HG03103 (cell line): ENCODE results near the gene NTPCR.

Experiments used
- ATAC-seq: cut with Tn5 transposase; IDR thresholded peaks from one replicate; pipeline ENCODE4 v1.9.1; 2021; ENCODE audit warnings: low read depth; ENCODE audit not compliant: unreplicated experiment

NTPCR gene

GRCh38 chr1:232956081-232956480, 5.7 kb downstream of the NTPCR start:
- no peak for ATAC-seq

GRCh38 chr1:232958067-232958466, 7.7 kb downstream of the NTPCR start:
- no peak for ATAC-seq

- no peak for ATAC-seq
Measured at GRCh38 chr1:232962761-232963745, 12.6 kb downstream of the NTPCR start.

GRCh38 chr1:232964601-232965000, 14.2 kb downstream of the NTPCR start:
- ATAC-seq: no peak

- ATAC-seq: no peak
Measured at GRCh38 chr1:232965124-232965911, 14.9 kb downstream of the NTPCR start.

- ATAC-seq: no peak
Measured at GRCh38 chr1:232965912-232966217, 15.5 kb downstream of the NTPCR start.

GRCh38 chr1:232966663-232967062, 16.3 kb downstream of the NTPCR start:
- ATAC-seq: no peak

GRCh38 chr1:232968391-232968790, 18.0 kb downstream of the NTPCR start:
- ATAC-seq: no peak

- ATAC-seq: no peak
Measured at GRCh38 chr1:232968965-232969364, 18.6 kb downstream of the NTPCR start.

GRCh38 chr1:232969799-232970198, 19.4 kb downstream of the NTPCR start:
- no peak for ATAC-seq

- ATAC-seq: no peak
Measured at GRCh38 chr1:232970508-232970907, 20.1 kb downstream of the NTPCR start.

GRCh38 chr1:232973652-232974611, 23.5 kb downstream of the NTPCR start:
- no peak for ATAC-seq

- ATAC-seq: no peak
Measured at GRCh38 chr1:232974971-232975370, 24.6 kb downstream of the NTPCR start.

GRCh38 chr1:232978091-232978634, 27.8 kb downstream of the NTPCR start:
- no peak for ATAC-seq

- ATAC-seq: no peak
Measured at GRCh38 chr1:232978815-232979214, 28.4 kb downstream of the NTPCR start.

GRCh38 chr1:232979558-232979957, 29.1 kb downstream of the NTPCR start:
- no peak for ATAC-seq

GRCh38 chr1:232980355-232980978, 30.1 kb downstream of the NTPCR start:
- no peak for ATAC-seq

GRCh38 chr1:232980986-232981560, 30.7 kb downstream of the NTPCR start:
- ATAC-seq: no peak

- no peak for ATAC-seq
Measured at GRCh38 chr1:232982238-232982944, 32.0 kb downstream of the NTPCR start.
